Mammary epithelial cell (primary cell): ENCODE measurements around the gene AHRR.

Source experiments
- CTCF ChIP-seq, 2 donors: IDR thresholded peaks in 1 of 2; conservative IDR thresholded peaks in 1 of 2; 2 replicates each; pipeline ENCODE4 v1.5.1; 2011 to 2012; ENCODE audit warnings: inconsistent platforms in 2 of 2, low read length in 2 of 2, mild to moderate bottlenecking in 2 of 2, control low read depth in 1 of 2, low read depth in 1 of 2; ENCODE audit not compliant: insufficient read depth in 1 of 2; ENCODE audit errors: extremely low read depth in 1 of 2
- EZH2 ChIP-seq: IDR thresholded peaks from 2 replicates; pipeline ENCODE4 v1.6.1; 2012; ENCODE audit warnings: low read length, inconsistent platforms, borderline replicate concordance

GRCh38 chr5:369151-369868 lies 47.8 kb downstream of the AHRR start:
- no peak for TF ChIP-seq EZH2
- TF ChIP-seq CTCF (conservative IDR thresholded peaks at IDR 0.05 in 1 of 2, IDR thresholded peaks at IDR 0.05 in 1 of 2; ENCODE audit: extremely low read depth in 1 of 2, insufficient read depth in 1 of 2, low read depth in 1 of 2, low read length in 2 of 2) = no peak
